Body of pancreas (tissue), 4 donors: ENCODE data around the gene GDF11. TPM values are rescaled to one million over a fixed set of nuclear protein-coding genes. Genes with fewer than 3 reads are reported as not detected.
A peak's percentile ranks its signal among the peaks of the same experiment; 100 is the strongest.

ENCODE experiments used
- ATAC-seq: fragments of 150-250 bp; one replicate; pipeline ENCODE4 v1.9.1; 2016
- DNase-seq, 4 donors: peaks; one replicate each; pipeline ENCODE4 v3.0.0-alpha.2; 2019
- H3K27ac ChIP-seq, 4 donors: fragments of 200-600 bp; sonication (generic); 1 replicate in 3 of 4; 2 replicates in 1 of 4; pipeline versions ENCODE4 v1.5.1 to v1.6.1; 2016 to 2019; ENCODE audit warnings: mild to moderate bottlenecking in 1 of 4, mixed read lengths in 1 of 4, moderate library complexity in 1 of 4
- H3K27me3 ChIP-seq, 2 donors: fragments of 200-600 bp; sonication (generic); one replicate each; pipeline ENCODE4 v1.6.0; 2016; ENCODE audit warnings: mild to moderate bottlenecking in 1 of 2
- H3K36me3 ChIP-seq, 2 donors: fragments of 200-600 bp; sonication (generic); replicated peaks in 1 of 2; 2 replicates each; pipeline ENCODE4 v1.5.1; 2016; ENCODE audit warnings: low read depth in 2 of 2; ENCODE audit not compliant: insufficient read depth in 1 of 2
- H3K4me1 ChIP-seq: fragments of 200-600 bp; sonication (generic); one replicate; pipeline ENCODE4 v1.6.0; 2016
- H3K4me3 ChIP-seq, 2 donors: fragments of 200-600 bp; sonication (generic); 1 replicate in 1 of 2; 2 replicates in 1 of 2; pipeline ENCODE4 v1.5.1; 2016 to 2019
- H3K9me3 ChIP-seq, 3 donors: fragments of 200-600 bp; sonication (generic); 1 replicate in 2 of 3; 2 replicates in 1 of 3; pipeline ENCODE4 v1.5.1; 2016
- POLR2A ChIP-seq, 3 donors: fragments of 450-650 bp; IDR thresholded peaks; one replicate each; pipeline ENCODE4 v1.6.1; 2016; ENCODE audit warnings: antibody characterized with exemption in 3 of 3, mild to moderate bottlenecking in 2 of 3
- WGBS, 2 donors: methylation state at CpG; one replicate each; pipeline ENCODE4 v1.1.5; 2017; 5-methylcytosine and 5-hydroxymethylcytosine counted together
- intact Hi-C: fragments of 100-400 bp; cut with DNase I; formaldehyde crosslinking; loops from one replicate; pipeline ENCODE4 v1.15.1; 2023
- total RNA-seq, 2 donors: library from RNA; depleted of rRNA; stranded (reverse); fragments of >200 nt; gene quantifications; one replicate each; pipeline ENCODE4 v1.1.0, GENCODE V29; 2016
- TF ChIP-seq, protein P1 (sequence below), 7 experiments: fragments of 450-650 bp in 4 of 7; fragments of 200-600 bp in 3 of 7; sonication (generic) in 3 of 7; IDR thresholded peaks; one replicate each; pipeline ENCODE4 v1.5.1; 2016 to 2019; ENCODE audit warnings: antibody characterized with exemption in 7 of 7

Gene GDF11
- total RNA-seq, 2 donors from 2014 or later, result 0.33 to 0.78 TPM

DNA sequence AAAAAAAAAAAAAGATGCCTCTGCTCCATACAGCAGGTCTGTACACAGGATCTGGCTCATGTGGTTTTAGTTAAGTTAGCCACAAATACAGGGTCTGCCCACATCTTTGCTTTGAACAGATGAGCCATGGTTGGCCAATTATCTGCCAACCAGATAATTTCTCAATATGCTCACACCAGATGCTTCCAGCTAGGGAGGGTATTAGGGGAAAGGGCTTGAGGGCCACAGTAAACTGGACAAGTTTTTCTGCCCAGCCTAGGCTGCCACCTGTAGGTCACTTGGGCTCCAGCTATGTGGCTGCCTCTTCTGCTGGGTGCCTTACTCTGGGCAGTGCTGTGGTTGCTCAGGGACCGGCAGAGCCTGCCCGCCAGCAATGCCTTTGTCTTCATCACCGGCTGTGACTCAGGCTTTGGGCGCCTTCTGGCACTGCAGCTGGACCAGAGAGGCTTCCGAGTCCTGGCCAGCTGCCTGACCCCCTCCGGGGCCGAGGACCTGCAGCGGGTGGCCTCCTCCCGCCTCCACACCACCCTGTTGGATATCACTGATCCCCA is 22.0 kb upstream of the GDF11 start:
- DNase-seq (peak; percentile 65 to 90 (median 79)), ATAC-seq (peak; percentile 62)
- no peaks in the 10 kb centered on the region for H3K27me3 ChIP-seq
- H3K9me3 ChIP-seq, result no peaks in the 10 kb centered on the region
- peaks cover 0 to 1% of the 10 kb centered on the region in 2 donors for H3K36me3 ChIP-seq
- H3K4me3 ChIP-seq, result no peak overlapping the region
- WGBS, 2 donors, result 16% methylated on average over 9 of the region's 9 CpGs; no CpG with 5 or more reads in 1 of the 2 donors
- intact Hi-C loops, result no loop called here
- no peak for TF ChIP-seq POLR2A (IDR thresholded peaks at IDR 0.05)
- TF ChIP-seq, protein P1, sequence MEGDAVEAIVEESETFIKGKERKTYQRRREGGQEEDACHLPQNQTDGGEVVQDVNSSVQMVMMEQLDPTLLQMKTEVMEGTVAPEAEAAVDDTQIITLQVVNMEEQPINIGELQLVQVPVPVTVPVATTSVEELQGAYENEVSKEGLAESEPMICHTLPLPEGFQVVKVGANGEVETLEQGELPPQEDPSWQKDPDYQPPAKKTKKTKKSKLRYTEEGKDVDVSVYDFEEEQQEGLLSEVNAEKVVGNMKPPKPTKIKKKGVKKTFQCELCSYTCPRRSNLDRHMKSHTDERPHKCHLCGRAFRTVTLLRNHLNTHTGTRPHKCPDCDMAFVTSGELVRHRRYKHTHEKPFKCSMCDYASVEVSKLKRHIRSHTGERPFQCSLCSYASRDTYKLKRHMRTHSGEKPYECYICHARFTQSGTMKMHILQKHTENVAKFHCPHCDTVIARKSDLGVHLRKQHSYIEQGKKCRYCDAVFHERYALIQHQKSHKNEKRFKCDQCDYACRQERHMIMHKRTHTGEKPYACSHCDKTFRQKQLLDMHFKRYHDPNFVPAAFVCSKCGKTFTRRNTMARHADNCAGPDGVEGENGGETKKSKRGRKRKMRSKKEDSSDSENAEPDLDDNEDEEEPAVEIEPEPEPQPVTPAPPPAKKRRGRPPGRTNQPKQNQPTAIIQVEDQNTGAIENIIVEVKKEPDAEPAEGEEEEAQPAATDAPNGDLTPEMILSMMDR (IDR thresholded peaks at IDR 0.05), result peak; percentile 19 to 77 (median 63)
- peak overlapping the region; percentile 46 to 94 (median 69) for H3K27ac ChIP-seq
- peaks cover 80% of the 10 kb centered on the region for H3K4me1 ChIP-seq

DNA sequence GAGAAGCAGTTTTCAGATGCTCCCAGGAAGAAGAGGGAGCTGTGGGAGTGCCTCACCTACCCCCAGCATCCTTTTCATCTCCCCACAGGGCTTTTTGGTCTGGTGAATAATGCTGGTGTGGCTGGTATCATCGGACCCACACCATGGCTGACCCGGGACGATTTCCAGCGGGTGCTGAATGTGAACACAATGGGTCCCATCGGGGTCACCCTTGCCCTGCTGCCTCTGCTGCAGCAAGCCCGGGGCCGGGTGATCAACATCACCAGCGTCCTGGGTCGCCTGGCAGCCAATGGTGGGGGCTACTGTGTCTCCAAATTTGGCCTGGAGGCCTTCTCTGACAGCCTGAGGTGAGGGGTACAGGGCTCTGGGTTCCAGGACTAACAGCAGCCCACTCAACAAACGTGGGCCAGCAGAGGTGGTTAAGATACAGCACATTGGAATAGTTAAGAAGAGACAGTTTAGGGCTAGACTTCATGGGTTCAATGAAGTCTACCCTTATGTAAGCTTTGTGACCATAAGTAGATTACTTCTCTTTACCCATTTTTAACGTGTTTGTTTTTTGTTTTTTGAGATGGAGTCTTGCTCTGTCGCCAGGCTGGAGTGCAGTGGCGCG is 21.2 kb upstream of the GDF11 start:
- Histone ChIP-seq H3K36me3 (peaks cover 0 to 6% of the 10 kb centered on the region in 2 donors), H3K9me3 (no peaks in the 10 kb centered on the region), H3K4me1 (peaks cover 83% of the 10 kb centered on the region), H3K27ac (peak overlapping the region; percentile 46 to 94 (median 69)), H3K27me3 (no peaks in the 10 kb centered on the region), H3K4me3 (no peak overlapping the region)
- TF ChIP-seq, protein P1 (IDR thresholded peaks at IDR 0.05), result no peak
- TF ChIP-seq POLR2A (IDR thresholded peaks at IDR 0.05), result no peak
- no peak for ATAC-seq
- no peak for DNase-seq
- intact Hi-C loops, result no loop called here
- WGBS, 2 donors, result 67 to 71% methylated on average over 5 to 14 of the region's 14 CpGs

DNA sequence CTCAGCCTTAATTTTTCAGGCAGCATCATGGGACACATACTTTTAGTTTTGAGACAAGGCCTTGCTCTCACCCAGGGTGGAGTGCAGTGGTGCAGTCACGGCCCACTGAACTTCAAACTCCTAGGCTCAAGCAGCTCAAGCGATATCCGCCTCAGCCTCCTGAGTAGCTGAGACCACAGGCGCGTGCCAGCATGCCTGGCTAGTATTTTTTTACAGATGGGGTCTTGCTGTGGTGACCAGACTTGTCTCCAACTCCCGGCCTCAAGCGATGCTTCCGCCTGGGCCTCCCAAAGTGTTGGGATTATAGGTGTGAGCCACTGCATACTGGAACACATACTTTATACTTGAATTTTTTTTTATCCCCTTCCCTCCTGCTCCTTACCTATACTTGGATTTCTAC is 20.0 kb upstream of the GDF11 start:
- intact Hi-C loops, result no loop called here
- H3K27ac ChIP-seq, result peak overlapping the region in 1 of 4 donors; percentile 5
- no peak for DNase-seq

DNA sequence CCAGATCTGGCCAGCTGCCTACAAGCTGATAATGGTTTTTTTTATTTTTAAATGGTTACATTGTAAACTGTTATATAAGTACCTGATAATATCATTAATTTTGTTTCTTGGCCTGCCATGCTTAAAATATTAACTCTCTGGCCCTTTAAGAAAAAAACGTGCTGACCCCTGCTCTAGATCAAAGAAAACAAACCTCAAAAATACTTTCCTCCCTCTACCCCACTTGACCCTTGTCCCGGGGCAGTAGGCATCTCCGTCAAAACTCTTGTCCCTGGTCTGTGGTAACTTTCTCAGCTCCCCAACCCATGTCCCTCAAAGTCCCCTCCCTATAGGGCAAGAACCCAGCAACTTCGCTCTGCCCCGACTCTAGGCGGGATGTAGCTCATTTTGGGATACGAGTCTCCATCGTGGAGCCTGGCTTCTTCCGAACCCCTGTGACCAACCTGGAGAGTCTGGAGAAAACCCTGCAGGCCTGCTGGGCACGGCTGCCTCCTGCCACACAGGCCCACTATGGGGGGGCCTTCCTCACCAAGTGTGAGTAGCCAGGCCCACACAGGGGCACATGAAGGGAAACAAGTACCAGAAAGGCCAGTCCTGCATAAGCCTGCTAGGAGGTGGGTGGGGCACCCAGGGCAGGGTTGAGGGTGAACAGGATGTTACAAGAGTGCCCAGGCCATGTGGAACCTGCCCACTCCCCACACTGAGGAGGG is 19.3 kb upstream of the GDF11 start:
- TF ChIP-seq POLR2A (IDR thresholded peaks at IDR 0.05), result no peak
- TF ChIP-seq, protein P1 (IDR thresholded peaks at IDR 0.05), result no peak
- no peaks in the 10 kb centered on the region for H3K27me3 ChIP-seq
- no peaks in the 10 kb centered on the region for H3K9me3 ChIP-seq
- 30 to 39% methylated on average over 10 of the region's 10 CpGs for WGBS, 2 donors
- H3K4me3 ChIP-seq, result no peak overlapping the region
- peaks cover 74% of the 10 kb centered on the region for H3K4me1 ChIP-seq
- ATAC-seq (no peak), DNase-seq (no peak)
- H3K36me3 ChIP-seq, result peaks cover 0 to 7% of the 10 kb centered on the region in 2 donors
- intact Hi-C loops, result no loop called here
- H3K27ac ChIP-seq, result peak overlapping the region in 1 of 4 donors; percentile 6

More for the DNA sequence above, 20.0 kb upstream of the GDF11 start:
- H3K4me3 ChIP-seq, result no peak overlapping the region
- no peaks in the 10 kb centered on the region for H3K9me3 ChIP-seq
- TF ChIP-seq, protein P1 (IDR thresholded peaks at IDR 0.05), result no peak
- no peak for TF ChIP-seq POLR2A (IDR thresholded peaks at IDR 0.05)
- ATAC-seq, result no peak
- H3K4me1 ChIP-seq, result peaks cover 81% of the 10 kb centered on the region
- H3K27me3 ChIP-seq, result no peaks in the 10 kb centered on the region
- peaks cover 0 to 7% of the 10 kb centered on the region in 2 donors for H3K36me3 ChIP-seq
- WGBS, 2 donors, result 90 to 95% methylated on average over 8 of the region's 8 CpGs
